HK-2 (cell line): Measurements from ENCODE around the gene TSTD2.

Experiments
- DNase-seq: peaks from one replicate; pipeline ENCODE4 v3.0.0-alpha.2; 2018; ENCODE audit not compliant: unreplicated experiment

The TSTD2 gene

DNA sequence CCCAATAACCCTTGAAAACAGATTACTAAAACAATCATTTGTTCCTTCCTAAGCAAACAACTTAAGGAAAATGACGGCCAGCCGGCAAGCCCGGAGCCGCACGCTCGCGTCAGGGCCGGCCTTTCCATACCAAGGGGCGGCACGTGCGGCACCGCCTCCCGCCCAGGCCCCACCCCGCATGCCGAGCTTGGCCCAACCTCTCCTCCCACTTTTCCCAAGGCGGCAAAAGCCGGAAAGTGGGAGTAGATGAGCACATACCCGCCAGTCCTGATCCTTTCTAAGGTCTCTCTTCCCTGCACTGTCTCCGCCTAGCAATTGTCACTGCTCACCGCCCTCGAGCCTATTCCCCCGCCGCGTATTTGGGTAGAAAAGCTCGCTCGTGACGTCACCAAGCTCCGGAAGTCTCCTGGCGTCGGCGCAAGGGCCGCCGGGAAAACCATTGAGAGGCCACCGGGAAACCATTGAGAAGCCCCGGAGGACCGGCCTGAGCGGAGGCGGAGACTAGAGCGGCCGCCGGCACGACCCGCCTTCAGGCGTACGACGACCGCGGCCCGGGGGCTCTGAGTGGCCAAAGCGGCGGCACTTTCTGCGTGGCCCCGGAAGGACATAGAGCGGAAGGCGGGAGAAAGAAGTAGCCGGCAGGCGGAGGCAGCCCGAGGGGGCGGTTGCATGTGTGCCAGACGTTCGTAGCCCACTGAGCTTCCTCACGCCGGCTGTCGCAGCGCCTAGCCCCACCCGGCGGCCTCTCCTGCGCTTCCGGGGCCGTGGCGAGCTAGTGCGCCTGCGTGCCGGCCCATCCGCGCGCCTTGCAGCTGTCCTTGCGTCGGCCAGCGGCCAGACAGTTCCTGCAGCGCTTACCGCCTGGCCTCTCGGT, at the start of gene TSTD2, which contains the start of gene NCBP1:
Gene TSTD2, minus strand, starts transcription at position 384 of the 874 bp plus-strand sequence. CDS start 5,806 bp downstream, outside the sequence.
Gene NCBP1, plus strand, starts transcription at position 837 of the 874 bp plus-strand sequence. CDS start 61 bp downstream, outside the sequence.
- peak; percentile 95 for DNase-seq

DNA sequence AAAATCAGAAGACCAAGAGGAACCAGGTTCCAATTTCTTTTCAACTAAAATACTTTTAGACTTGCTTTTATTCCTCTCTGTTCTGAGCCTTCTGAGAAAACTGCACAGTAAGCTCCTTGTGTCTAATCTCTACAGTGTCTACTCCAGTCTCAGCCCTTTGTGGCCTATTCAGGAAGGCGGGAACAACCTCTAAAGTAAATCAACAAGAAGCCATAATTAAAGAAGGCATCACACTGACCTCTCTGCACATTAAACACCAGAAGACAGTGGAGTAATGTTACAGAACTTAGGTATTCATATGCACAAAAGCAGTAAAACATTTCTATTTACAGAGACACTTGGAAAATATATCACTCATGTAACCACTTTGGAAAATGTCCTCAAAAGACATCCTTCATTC, 49.1 kb upstream of the TSTD2 start:
- DNase-seq, result no peak

DNA sequence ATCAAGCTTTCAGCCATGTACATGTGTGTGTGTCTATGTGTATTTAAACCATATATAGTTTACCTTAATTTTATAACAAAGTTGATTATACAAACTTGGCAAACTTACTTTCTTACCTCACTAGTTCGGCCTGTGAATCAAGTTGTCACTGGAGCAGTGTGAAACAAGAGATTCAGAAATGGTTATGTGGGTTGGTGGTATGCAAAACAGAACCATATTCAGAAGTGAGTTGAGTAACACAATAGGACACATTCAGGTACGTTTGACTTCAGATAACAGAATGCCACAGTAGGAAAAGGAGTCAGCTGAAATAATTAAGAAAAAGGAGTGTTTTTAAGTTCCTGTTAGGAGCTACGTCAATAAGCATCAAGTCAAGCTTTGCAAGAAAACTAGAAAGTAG, 42.5 kb upstream of the TSTD2 start:
- DNase-seq, result no peak

DNA sequence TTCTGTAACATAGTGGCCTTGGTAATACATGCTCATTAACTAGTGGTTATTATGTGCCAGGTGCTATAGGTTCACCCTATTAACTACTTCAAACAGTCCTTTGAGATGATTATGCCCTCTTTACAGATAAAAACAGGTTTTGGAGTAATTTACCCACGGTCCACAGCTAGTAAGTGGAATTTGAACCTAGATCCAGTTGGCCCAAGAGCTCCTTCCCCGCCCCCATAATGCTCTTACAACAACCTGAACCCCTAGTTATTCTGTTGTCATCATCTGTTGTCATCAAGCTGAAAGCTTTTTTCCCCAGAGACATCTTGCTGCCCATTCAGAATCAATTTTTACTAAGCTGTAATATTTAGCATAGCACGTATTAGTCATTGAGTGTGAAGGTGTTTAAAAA, 40.8 kb upstream of the TSTD2 start:
- no peak for DNase-seq

DNA sequence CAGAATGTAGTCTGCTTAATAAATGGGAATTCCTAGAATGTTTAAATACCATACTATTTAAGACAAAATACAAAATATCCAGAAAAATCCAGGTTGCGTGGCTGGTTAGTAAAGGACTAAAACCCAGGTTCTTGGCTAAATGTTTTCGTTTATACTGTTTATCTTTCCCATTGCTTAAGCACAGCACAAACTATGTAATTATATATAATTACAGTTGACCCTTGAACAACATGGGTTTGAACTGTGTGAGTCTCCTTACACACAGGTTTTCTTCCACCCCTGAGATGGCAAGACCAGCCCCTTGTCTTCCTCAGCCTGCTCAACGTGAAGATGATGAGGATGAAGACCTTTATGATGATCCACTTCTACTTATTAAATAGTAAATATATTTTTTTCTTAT, 39.2 kb upstream of the TSTD2 start:
- no peak for DNase-seq

DNA sequence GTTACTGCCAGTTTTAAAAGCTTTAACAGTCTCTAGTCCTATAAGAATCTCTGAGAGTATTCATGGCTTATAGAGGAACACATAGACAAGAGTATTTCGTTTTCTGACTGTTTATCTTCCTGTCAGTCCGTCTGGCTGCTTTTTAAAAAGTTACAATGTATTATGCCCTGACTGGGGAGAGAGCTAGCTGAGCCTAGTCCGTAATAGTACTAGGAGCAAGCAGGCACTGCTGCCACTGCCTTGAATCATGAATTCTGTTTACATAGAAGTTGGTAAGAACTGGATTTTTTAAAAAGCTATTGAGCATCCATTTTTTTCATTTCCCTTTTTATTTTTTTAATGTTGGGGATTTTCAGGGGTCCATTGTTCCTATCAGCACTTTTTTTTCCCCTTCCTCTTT, 37.4 kb upstream of the TSTD2 start:
- no peak for DNase-seq

DNA sequence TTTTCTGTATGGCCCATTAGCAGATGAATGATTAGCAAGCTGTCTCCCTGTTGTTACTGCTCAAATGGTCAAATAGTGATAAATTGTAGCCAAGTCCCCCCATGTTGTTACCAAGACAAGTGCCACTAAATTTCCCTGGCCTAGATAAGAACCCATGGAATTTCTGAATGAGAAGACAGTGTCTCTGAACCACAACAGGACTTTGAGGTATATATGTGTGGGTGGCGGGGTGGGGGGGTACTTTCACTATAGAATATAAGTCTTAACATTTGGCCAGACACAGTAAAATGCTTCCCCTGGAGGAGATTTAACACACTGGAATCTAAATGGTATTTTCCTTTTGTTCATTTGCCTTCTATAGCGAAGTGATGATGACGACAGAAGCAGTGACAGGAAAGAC, 35.3 kb upstream of the TSTD2 start:
- no peak for DNase-seq

DNA sequence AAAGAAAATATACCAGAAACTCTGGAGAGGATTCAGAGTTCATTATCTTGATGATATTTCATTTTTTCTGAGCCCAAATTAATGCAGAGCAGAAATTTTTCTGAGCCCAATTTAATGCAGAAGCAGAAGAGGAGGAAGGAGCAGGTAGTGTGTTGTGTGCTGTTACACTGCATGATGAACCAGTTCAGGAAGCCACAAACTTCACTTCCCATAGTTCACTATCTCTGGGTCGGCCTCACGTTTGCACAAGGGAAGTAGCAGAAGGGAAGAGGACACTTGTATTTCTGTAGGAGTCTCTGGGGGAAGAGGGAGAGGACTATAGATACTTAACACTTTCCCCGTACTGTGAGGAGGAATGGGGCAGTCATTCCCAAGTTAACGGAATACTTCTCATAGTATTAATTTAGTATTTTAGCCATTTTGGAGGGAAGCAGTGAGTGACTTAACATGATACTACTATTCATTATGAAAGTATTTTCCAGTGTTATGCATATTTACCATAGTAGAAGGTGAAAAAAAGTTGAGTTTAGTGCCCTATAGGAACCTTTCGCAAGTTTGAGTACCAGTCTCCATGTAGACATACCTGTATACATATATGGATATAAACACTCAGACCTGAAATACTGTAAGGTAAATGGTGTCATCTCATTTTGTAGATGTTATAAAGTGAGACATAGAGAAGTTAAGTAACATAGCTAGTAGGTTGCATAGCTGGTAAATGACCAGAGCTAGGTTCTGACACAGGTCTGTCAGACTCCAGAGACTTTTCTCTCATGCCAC, 33.9 kb upstream of the TSTD2 start:
- DNase-seq, result no peak

DNA sequence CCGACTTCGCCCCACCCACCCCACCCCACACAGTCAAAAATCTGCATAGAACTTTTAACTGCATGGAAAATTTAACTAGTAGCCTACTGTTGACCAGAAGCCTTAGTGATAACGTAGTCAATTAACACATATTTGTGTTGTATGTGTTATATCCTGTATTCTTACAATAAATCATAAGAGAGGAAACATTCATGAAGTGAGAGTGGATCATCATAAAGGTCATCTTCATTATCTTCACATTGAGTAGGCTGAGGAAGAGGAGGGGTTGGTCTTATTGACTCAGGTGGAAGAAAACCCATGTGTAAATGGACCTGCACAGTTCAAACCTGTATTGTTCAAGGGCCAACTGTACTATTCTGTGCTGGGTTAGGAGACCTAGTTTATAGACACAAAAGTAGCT, 32.6 kb upstream of the TSTD2 start:
- DNase-seq, result no peak

DNA sequence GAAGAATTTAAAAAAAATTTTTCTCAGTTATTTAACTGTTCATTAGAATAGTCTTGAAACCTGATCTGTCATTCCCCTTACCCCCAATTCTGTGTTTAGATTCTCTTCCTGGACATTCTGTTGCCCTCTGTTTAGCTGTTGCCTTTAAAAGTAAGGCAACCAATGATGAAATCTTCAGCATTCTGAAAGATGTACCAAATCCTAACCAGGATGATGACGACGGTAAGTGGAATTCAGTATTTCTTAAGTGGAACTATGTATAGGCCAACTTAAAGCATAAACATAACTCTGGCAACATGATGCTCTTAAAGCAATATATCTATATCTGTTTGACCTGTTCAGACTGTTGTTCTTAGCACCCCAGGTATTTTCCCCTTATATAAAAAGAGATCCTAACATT, 27.7 kb upstream of the TSTD2 start:
- no peak for DNase-seq

DNA sequence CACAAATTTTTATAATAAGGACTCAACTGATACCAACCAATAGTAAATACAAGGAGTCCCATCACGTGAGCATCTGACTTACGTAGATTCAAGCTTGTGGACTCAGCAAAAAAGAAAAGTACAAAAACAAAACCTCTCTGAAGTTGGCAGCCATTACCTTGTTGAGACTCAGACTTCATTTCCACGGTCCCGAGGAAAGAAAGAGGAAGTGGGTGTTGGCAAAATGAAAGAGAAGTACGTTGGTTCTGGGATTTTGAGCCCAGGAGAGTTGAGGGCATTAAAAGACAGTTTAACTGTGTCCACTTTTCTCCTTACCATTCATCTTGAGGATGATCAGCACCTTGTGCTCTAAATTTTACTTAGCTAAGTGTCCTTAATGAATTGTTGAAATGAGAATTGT, 27.2 kb upstream of the TSTD2 start:
- DNase-seq, result no peak

DNA sequence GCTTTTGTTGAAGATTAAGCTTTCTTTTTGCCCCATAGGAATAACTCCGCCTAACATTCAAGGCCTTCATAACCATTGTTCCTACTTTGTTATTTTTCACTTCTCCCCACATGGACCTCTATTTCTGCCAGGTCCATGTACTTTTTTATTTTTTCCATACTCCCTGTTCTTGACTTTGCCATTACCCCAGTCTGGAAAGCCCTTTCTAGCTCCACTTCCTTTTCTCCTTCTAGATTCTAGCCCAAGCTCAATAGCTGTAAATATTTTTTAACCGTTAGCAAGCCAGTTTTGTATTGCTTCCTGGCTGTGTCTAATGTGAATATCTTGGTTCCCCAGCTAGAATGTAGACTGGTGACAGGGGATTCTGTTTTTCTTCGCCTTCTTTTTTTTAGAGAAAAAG, 26.6 kb upstream of the TSTD2 start:
- DNase-seq, result no peak

DNA sequence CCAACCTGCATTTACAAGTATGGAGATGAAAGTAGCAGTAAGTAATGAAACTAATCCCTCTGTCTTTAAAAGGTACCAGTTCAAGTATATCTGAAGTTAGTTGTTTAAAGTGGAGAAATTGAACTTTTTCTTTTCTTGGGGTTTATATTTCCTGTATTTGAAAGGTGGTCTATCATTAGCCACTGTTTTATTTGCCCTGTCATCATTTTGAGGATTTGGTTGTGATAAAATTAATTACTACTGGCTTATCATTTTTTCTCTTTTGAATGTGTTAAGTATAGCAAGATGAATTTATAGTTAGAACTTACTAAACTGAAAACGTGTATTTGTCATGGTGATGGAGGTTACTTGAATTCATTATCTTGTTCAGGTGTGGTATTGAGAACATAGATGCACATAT, 25.5 kb upstream of the TSTD2 start:
- no peak for DNase-seq

DNA sequence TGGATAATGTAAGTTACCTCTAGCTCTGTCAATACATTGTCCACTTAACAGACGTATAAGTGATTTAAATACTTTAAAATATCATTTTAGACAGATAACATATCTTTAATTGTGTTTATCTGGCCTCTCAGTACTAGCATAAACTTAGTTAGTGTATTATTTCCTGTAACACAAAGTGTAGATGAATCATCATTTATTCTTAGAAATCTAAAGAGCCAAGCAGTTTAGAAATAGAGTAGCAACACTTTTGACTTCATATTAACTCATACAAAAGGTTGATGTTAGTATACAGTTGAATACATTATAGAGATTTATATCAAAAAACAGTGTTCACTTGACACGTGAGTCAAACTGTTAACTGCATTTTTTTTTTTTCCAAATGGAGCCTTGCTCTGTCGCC, 18.5 kb upstream of the TSTD2 start:
- DNase-seq, result no peak

DNA sequence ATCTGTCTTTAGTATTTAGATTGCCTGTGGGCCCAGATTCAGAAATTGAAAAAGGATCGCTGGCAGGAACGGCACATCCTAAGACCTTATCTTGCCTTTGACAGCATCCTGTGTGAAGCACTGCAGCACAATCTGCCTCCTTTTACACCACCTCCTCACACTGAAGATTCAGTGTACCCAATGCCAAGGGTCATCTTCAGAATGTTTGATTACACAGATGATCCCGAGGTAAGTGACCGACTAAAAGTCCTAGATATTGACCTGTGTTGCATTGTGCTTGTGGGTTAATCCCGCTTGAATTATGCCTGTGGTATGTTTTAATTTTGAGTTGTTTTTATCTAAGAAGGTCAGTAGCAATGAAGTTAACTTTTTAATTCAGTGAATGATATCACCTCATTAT, 14.8 kb upstream of the TSTD2 start:
- no peak for DNase-seq

DNA sequence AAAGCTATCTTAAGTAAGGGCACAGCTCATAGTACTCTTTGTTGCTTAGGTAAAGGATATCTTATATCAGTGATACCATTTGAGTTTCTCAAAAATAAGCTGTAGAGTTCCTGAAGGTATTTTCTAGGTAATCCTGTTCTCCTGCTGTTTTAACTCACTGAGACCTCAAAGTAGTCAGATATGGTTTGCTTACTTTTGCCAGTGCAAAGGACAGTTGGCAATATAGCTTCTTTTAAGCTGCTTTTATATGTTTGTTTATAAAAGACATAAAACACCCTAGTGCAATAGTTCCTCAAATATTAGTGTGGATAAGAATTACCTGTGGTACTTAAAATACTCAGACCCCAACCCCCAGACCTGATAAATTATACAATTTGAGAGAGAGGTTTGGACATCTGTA, 12.6 kb upstream of the TSTD2 start:
- no peak for DNase-seq

DNA sequence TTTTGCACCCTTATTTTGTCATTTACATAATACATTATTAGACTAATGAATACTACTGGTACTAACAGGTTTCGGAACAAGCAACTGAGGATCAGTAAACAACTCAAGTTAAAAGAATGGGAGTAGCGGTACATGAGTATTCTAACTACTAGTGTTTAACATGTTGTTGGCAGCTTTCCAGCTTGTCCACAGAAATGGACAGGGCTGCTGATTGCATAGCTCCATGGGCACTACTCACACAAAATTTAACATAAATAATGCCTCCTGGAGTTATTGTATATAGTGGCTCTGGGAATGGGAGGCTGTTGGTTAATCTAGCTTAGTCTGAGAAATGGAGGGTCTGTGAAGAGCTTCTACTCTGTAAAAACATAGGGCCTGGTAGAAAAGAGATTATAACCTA, 7.2 kb upstream of the TSTD2 start:
- DNase-seq, result no peak

DNA sequence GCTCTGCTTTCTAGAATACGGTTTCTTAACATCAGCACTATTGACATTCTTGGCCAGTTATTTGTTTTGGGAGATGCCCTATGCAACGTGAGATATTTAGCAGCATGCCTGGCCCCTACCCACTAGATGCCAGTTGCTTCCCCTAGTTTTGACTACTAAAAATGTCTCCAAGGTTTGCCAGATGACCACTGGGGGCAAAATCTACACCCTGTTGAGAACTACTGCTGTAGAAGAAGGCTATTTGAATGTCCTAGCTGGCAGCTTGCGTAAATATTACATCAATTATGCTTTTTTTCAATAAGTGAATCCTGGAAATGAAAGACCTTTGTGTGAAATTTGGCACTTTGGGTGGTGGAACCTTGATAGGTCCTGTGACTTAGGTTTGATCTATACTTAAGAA, 5.5 kb upstream of the TSTD2 start:
- no peak for DNase-seq

DNA sequence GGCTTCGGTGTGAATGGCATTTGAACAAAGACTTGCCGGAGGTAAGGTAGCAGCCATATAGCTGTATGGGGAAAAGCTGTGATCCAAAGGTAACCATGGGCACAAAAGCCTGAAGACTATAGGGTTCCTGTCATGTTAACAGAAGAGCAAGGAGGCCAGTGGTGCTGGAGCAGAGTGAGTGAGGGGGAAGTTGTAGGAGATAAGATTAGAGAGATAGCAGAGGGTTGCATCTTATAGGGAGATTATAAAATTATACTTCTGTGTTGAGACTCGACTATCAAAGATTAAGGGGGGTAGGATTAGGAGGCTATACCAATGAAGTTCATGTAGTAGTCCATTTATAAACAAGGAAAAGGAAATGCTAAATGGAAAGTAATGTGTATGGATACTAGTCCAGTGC, 3.7 kb upstream of the TSTD2 start:
- no peak for DNase-seq

DNA sequence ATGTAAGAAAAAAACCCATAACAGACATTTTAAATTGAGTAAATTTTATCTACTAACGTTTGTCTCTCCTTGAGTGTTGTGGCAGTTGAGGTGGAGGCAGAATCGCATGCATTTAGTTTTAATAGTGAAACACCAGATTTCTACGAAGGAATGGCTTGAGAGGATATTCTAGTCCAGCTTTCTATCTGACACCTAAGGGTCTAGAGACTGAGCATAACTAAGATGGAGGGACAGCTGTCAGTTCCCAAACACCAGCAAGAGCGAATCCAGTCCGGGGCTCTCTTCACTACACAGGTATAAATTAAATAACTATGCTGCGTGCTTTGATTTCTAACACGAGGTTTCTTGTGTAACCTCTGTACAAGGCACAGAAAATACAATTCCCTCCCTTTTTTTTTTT, 1.9 kb upstream of the TSTD2 start:
- no peak for DNase-seq

DNA sequence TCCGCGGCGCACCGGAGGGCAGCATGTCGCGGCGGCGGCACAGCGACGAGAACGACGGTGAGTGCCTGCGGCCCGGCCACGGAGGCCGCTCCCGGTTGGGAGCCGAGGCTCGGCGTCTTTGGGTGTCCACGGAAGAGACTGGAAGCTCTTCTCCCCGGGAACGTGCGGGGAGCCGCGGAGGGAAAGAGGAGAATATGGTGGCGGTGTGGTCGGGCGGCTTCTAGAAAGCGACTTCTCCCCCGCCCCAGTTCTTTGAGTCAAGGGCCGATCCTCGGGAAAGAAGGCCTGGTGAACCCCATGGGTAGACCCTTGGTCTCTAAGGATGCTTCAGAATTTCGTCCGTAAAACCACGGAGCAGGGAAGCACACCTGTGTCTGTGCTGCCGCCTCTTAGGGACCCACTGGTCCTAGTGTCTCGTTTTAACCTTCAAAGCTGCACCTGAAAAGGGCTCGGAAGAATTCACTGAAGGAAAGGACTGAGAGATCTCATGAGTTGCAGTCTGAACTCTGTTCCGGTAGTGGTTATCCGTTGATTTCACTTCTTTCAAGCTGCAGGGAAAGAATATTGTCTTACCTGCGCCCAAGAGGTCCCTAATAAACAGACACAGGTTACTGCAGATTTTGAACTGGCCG, 807 bp upstream of the TSTD2 start:
- DNase-seq, result no peak

DNA sequence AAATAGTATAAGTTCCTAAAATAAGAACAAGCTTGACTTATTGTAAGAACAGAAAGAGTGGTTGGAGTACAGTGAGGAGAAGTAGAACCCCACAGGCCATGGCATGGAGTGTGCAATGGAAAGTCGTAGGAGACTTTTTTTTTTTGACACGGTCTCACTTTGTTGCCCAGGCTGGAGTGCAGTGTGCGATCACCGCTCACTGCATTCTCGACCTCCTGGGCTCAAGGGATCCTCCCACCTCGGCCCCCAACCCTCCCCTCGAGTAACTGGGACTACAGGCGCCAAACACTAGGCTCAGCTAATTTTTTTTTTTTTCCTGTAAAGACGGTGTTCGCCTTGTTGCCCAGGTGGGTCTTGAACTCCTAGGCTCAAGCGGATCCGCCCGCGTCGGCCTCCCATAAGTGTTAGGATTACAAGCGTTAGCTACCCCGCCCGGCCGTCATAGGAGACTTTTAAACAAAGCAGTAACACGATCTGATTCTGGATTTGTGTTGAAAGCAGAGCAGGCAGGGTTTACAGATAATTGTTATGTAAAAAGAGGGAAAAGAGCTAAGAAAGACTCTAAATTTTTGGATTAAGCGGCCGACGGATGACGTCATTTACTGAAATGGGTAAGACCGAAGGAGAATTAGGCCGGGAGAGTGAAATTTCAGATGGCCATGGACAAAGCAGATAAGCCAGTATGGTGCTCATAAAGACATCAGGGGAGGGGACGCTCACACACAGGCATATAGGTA, 752 bp downstream of the TSTD2 start:
- peak; percentile 43 for DNase-seq
